Embryonic facial prominence (tissue), 1 donor: ENCODE measurements around the gene WDR73.

Source experiments
- DNase-seq: peaks from one replicate; pipeline ENCODE4 v3.0.0-alpha.2; 2016; ENCODE audit errors: extremely low spot score

WDR73 gene

GRCh38 chr15:84620626-84621025 is 33.5 kb downstream of the WDR73 start:
- no peak for DNase-seq

GRCh38 chr15:84616235-84616634 is 37.8 kb downstream of the WDR73 start:
- no peak for DNase-seq

DNA sequence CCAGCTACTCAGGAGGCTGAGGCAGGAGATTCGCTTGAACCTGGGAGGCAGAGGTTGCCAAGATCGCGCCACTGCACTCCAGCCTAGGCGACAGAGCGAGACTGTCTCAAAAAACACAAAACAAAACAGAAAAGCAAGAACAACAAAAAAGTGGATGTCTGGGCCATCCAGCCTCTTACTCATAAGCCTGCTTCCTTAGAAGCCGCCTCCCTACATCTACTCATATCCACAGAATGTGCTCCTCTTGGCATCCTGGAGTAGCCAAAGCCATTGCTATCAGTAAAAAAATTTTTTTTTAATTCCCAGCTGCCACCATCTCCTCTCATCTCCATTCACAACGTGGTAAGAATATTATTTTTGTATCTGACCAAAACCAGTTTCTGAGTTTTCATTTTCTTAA is 42.5 kb downstream of the WDR73 start:
- DNase-seq, result no peak

- no peak for DNase-seq
Measured at GRCh38 chr15:84609818-84610525, 44.1 kb downstream of the WDR73 start.

GRCh38 chr15:84608707-84609284 is 45.3 kb downstream of the WDR73 start:
- no peak for DNase-seq

DNA sequence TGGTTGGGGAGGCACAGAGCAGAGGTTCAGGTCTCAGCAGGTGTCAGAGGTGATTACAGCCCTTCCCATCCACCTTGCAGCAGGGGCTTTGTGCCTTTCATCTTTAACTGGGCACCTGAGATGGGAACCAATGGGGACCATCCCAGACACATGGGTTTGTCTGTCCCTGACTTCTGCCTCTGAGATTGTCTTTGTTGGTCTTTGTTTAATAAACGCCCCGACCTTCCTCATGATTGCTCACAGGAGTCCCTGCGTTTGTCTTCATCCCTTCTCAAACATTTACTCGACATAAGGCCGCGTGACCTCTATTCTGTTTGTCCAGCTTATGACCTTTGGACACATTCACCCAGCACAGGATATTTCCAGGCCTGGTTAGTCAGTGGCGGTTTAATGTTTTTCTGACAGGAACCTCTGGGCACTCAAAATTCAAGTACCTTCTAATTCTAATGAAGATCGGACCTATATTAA is 47.4 kb downstream of the WDR73 start:
- no peak for DNase-seq

DNA sequence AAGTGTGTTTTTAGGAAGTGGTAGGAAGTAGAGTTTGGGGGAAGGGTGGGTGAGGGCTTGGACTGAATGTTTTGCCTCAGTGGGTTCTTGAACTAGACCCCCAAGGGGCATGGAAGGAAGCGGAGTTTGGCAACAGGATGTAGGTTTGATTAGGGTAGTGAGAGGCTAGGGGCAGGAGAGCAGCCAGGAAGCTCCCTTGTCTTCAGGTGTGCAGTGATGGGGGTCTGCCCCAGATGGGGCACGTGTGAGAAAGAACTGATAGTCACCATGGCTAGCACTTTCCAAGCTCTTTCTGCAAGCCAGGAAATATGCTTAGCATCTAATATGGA is 48.6 kb downstream of the WDR73 start:
- no peak for DNase-seq

- no peak for DNase-seq
Measured at GRCh38 chr15:84604826-84605553, 49.1 kb downstream of the WDR73 start.

GRCh38 chr15:84603630-84604379 is 50.3 kb downstream of the WDR73 start:
- no peak for DNase-seq

DNA sequence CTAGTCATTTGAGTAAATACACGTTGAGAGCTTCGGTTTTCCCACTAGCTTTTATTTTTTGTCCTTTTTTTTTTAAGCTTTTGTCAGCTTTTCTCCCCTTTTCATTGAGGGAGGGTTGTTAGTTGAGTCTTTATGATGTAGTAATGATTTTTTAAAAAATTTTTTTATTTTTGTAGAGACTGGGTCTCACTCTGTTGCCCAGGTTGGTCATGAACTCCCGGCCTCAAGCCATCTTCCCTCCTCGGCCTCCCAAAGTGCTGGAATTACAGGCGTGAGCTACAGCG is 52.6 kb downstream of the WDR73 start:
- no peak for DNase-seq

- peak; percentile 92 for DNase-seq
Measured at GRCh38 chr15:84600687-84601554, 53.2 kb downstream of the WDR73 start, which contains the start of gene ZSCAN2. Gene ZSCAN2 (plus strand): TSS chr15:84601009. CDS start chr15:84603928, 2,919 bp downstream.

- peak; percentile 65 for DNase-seq
Measured at GRCh38 chr15:84600331-84600686, 53.8 kb downstream of the WDR73 start.

- DNase-seq, result no peak
Measured at GRCh38 chr15:84599906-84600305, 54.2 kb downstream of the WDR73 start.

GRCh38 chr15:84598993-84599392 is 55.1 kb downstream of the WDR73 start:
- DNase-seq, result no peak

- no peak for DNase-seq
Measured at GRCh38 chr15:84598250-84598649, 55.8 kb downstream of the WDR73 start.

DNA sequence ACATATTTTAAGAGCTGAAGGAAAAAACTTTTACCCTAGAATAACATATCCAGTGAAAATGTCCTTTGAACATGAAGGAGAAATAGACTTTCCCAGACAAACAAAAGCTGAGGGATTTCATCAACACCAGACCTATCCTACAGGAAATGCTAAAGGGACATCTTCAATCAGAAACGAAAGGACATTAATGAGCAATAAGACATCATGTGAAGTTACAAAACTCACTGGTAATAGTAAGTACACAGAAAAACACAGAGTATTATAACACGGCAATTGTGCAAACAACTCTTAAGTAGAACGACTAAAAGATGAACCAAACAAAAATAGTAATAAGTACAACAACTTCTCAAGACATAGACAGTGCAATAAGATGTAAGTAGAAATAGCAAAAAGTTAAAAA is 56.8 kb downstream of the WDR73 start:
- DNase-seq, result no peak

DNA sequence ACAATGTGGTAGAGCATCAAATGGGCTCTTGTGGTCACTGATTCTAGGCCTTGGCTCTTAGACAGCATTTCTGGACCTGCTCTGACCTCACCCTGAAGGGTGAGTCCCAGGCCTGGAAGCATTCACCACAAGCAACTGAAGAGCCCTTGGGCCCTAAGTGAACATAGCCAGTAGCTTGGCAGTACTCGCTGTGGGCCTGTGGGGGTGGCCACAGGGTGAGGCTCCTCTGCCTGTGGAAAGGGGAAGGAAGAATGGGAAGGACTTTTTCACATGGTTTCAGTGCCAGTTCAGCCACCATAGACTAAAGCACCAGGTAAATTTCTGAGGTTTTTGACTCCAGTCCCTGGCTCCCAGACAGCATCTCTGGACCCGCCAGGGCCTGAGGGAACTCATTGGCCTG is 58.4 kb downstream of the WDR73 start:
- DNase-seq, result no peak

DNA sequence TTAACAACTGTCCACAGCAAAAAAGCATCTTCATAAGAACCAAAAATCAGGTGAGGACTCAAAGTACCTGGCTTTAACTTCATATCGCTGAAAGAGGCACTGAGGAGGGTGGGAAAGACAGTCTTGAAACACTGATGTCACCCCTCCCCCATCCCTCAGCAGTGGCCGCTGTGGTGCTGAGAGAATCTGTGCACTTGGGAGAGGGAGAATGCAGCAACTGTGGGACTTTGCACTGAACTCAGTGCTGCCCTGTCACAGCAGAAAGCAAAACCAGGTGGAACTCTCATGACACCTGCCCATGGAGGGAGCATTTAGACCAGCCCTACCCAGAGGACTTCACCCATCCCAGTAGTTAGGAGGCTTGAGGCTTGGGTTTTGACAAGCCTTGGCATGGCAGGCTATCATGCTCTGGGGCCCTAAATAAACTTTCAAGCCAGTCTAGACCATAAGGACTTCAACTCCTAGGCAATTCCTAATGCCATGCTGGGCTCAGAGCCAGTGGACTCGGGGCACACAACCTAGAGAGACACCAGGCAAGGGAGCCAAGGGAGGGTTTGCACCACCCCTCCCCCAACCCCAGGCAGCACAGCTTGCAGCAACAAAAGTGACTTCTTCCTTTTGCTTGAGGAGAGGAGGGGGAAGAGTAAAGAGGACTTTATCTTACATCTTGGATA is 59.3 kb downstream of the WDR73 start:
- DNase-seq, result no peak

DNA sequence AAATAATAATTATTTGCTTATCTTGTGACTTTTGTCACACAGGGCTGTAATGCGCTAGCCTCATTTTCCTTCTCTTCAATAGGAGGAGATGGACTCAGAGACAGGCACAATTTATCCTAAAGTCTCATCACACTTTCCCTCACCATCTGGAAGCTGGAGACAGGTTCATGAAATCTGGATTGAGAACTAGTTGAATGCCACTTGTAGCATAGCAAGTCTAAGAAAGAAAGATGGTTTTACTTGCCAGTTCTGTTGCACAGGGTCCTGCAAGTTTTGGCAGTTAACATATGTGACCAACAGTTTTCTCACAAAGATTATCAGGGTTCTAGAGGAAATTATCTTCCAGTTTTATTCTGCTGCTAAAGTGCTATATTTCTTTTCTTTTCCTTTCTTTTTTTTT is 62.3 kb downstream of the WDR73 start:
- no peak for DNase-seq

DNA sequence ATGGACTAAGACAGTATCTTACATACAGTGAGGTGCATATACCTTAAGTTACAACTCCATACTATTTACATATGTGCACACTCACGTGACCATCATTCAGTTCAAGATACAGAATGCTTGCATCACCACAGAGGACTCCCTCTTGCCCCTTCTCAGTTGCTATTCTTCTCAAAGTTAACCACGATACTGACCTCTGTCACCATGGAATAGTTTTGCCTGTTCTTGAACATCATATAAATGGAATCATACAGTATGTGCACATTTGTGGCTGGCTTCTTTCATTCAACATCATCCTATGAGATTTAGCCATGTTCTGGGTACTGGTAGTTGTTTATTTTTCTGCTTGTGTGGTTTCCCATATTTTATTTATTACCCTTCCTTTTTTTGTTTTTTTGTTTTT is 63.7 kb downstream of the WDR73 start:
- DNase-seq, result no peak
